ENCODE data around the gene RAB3GAP1.
"Not testable (repeated sequence)": the region's sequence is repeated elsewhere in the genome, so short reads cannot be mapped to it uniquely, and the experiment has no call there.

RAB3GAP1 gene

DNA sequence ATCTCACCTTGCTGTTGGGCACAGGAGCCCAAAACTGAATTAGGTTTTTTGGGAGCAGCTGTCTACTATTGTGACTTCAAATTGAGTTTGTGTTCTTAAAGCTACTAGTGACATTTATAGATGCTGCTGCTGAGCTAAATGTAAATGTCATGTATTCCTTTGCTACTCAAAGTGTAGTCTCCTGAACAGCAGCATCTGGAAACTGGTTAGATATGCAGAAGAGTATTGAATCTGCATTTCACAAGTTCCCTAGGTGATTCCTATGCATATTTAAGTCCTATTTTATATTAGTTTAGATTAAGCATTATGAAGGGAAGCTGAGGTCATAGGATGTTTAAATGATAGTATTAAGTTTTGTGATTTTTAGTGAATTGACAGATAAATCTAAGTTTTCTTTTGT, 67.5 kb downstream of the RAB3GAP1 start:
- no peak for DNase-seq

DNA sequence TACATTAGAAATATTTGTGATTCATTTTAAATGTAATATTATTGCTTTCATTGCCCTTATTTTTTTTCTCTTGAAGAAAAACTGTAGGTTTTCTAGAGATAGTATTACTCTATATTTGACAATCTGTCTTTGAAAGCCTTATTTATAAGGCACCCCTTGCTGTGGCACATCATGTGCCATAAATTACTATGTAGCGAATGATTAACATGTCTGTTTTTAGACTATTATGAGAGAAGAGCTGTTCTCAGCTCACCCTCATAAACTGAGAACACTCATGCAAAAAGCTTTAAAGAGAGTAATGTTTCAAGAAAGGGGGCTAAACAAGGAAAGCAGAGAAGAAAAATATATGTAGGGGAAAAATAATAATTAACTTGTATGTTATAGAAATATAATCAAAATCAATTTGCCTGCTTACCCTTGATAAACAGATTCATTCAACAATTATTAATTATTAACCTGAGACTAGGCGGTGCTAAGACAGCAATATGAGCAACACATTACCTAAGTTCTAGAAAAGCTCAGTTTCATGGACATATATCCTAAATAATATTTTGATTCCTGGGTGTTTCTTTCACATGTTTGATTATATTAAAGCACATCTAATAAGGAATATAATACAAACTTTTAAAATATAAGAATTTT, 69.0 kb downstream of the RAB3GAP1 start:
- DNase-seq = no peak

DNA sequence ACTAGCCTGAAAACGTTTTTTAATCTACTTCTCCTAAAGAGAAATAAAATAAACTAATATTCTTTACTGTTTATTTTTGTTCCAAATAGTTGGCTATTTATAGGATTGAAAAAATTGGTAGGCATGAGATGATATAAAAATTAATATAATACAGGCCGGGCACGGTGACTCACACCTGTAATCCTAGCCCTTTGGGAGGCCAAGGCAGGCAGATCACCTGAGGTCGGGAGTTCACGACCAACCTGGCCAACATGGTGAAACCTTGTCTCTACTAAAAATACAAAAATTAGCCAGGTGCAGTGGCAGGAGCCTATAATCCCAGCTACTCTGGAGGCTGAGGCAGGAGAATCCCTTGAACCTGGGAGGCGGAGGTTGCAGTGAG, 69.6 kb downstream of the RAB3GAP1 start:
- not testable (repeated sequence) for DNase-seq

DNA sequence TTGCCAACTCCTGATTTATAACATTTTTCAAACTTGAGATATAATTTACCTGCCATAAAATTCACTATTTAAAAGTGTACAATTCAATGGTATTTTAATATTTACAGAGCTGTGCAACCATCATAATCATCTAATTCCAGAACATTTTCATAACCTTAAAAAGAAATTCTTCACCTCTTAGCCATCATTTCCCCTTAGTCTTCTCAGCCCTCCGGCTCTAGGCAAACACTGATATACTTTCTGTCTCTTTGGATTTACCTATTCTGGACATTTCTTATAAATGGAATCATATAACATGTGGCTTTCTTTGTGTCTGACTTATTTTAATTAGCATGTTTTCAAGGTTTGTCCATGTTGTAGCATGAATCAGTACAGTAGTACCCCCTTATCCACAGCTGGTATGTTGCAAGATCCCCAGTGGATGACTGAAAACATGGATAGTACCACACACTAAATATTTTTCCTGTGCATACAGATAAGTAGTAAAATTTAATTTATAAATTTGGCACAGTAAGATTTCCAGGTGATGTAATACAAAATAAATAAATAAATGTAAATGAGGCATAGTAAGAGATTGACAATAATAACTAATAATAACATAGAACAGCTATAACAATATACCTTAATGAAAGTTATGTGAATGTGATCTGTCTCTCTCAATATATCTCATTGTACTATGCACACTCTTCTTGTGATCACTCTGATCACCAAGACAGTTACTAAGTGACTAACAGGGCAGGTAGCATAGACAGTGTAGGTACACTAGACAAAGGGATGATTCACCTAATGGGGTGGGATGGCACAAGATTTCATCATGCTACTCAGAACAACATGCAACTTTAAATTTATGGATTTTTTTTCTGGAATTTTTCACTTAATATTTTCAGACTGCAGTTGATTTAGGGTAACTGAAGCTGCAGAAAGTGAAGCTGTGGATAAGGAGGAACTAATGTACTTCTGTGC, 73.1 kb downstream of the RAB3GAP1 start:
- no peak for DNase-seq

DNA sequence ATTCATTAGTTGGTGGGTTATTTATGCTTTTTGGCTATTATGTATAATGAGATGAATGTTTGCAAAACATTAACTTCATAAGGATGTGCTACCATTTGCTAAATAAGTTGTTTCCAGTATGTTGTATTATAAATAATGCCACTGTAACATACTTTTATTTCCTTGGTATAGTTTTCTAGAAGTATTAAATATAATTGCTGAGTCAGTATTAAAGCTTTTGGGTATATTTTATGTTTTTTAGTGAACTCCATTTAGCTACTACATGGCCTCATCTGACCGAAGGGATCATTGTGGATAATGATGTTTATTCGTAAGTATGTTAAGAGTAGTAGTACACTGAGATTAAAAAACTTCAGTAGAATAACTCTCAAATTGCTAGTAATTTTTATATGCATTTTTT, 73.8 kb downstream of the RAB3GAP1 start:
- no peak for DNase-seq

DNA sequence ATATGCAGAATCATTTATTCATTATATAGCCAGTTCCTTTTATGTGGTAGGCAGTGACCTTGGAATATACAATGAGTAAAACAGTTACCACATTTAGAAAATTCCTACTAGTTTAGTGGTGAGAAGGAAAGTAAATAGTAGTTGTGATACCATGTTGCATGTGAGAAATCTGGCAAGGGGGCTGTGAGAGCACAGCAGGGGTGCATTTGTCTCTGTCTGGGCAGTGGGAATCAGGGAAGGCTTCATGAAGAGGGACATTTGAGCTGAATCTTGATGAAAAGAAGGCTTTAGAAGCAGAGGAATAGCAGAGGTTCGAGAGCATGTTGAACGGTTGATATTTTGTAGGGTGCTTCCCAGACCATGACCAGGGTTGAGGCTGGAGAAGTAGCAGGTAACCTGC, 78.7 kb downstream of the RAB3GAP1 start:
- no peak for DNase-seq

DNA sequence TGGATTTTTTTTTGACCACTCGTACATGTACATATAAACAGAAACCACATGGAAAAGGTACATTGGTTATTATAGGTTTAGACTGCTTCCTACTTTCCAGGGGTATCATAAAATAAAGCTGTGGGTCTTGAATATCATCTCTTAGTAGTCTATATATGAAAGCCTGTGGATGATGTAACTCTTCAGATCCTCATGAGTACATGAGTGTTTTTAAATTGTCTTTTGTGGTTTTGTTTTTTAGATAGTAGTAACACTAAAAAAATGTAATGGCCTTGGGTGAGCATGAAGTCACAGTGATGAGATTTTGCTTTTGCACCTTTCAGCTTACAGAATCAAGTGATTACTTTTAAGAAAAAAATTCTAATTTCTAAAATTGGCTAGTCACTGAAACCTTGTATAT, 80.2 kb downstream of the RAB3GAP1 start:
- DNase-seq = no peak

DNA sequence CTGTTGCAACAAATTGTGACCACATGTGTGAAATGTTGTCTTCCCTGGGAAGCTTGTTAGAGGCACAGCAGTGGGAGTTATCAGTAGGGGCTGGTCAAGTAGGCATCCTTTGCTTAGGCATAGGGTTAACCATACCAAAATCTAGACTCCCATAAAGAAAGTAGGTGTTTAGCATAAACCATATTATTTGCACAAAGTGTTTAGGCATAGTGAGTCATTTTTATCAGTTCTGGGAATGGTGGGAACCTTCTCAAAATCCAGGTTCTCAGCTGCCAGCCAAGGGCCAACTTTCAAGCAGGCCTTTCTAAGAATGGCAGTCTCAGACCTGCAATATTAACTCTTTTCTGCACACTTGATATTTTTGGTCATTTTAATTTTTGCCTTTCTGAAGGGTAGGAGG, 88.5 kb downstream of the RAB3GAP1 start:
- no peak for DNase-seq

DNA sequence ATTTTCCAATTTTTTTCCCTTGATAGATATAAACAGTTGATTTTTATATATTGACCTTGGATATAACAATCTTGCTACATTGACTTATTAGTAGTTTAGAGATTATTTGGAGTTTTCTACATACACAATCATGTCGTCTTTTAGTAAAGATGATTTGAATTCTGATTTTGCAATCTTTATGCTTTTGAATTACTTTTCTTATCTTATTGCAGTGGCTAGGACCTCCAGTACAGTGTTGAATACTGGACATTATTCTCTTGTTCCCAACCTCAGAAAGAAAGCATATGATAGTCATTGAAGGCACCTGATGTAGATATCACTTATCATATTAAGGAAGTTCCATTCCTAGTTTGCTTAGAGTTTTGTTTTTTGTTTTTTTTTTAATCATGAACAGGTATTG, 90.2 kb downstream of the RAB3GAP1 start:
- DNase-seq = no peak

DNA sequence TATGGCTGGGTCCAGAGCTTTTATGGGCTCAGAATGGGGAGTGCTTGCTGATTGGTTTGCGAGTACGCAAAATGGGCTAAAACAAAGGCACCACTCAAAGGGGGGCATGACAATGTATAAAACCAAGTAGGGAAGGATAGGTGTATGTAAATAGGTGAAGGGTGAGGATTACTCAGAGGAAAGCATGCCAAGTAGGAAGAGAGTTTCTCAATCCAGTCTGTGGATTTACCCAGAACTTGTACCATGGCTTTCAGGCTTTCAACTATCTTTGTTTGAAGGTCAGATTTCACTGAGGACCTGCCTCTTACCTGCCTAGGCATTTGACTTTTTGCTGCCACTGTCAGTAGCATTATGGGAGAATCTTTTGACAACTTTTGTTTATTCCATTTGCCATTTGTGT, 92.3 kb downstream of the RAB3GAP1 start:
- DNase-seq = no peak

DNA sequence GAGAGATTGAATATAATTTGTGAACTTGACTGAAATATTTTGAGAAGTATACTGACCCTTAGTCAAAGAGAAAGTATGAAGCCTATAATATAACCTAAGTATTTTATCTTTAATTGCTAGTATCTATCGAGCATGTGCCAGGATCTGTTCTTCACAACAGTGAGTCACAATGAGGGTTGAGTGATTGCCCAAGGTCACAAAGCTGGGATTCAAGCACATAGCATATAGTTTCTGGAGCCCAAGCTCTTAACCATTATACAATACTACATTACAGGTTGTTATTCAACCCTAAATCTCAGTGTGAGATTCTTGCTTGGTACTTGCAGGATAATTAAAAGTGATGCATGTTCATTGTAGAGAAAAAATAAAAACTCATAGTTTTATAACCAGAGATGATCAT, 97.2 kb downstream of the RAB3GAP1 start:
- no peak for DNase-seq

DNA sequence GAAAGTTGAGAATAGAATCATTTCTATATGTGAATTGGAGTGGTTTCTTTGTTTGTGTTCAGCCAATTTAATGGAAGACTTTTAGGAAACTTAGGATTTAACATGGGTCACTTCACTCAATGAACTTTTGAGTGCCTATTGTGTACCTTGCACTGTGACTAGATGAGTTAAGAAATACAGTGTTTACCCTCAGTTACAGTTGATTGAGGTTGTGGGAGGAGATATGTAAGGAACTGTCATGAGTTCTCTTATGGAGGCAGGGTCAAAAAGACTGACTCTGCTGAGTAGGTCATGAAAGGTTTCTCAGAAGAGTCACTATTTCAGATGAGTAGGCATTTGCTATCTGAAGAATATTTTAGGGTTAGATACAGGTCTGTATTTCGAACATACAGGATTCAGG, 98.6 kb downstream of the RAB3GAP1 start:
- DNase-seq = no peak

DNA sequence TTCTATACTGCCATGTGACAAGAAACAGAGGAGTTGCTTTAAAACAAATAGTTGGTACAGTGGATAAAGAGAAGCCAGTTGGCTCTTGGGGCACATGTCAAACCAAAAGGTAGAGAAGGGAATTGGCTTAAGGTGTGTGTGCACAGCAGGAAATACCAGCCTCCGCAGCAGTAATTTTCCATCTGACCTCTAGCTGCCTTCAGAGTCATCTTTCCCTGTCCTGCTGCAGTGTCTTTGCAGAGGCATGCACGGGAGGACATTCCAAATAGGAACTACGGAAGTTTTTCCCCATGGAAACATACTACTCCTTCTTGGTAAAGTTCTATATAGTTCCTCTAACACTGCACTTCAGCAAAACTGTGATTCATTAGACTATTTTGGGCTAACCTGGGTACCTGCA, 99.5 kb downstream of the RAB3GAP1 start:
- no peak for DNase-seq

DNA sequence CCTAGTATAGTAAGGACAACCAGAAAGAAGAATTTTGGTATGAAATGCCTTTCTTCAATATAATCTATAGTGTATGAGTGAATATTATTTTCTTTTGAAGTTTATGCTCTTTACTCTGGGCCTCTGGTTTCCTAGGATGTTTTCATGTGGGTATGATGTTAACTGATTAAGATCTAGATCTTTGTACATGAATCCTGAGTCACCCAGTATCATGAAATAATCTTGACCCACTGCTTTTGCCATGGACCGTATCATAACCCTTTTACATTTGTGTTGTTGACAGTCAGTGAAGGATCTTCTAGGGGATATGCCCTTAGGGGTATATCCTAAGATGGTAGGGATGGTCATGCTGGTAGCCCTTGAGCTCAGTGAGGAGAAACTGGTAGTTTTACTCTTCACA, 100.3 kb downstream of the RAB3GAP1 start:
- DNase-seq = no peak

DNA sequence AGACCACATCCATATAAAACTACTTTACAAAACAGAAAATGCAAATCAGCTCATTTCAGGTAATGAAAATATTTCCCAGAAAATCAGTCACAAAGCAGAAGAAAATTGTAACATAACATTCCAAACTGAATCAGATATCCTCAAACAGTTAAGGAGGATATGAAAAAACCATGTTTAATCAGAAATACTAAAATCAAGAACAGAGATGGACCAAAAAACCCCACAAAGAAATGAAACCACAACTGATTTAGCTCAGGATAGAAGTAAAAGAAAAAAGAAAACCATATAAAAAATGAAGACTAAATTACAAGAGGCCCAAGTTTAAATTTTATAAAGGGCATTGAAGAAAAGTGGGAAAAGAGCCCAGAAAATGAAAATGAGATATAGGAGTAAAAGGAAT, 102.9 kb downstream of the RAB3GAP1 start:
- no peak for DNase-seq

DNA sequence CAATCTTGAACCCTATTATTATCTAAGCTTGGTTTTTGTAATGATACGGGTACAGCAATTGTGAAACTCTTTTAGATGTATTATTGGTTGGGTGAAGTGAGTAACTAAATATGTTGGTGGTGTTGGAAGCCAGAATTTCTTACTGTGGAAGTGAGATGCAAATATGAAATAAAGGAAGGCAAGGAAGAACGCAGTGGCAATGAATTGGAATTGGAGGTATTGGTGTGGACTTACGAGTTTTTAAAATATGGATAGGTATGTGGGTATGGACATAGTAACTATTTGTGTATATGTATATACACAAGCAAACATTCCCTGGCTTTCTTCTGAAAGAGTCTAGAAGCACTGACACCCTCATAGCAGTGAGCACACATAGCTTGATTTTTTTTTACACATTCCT, 105.8 kb downstream of the RAB3GAP1 start:
- DNase-seq = no peak

DNA sequence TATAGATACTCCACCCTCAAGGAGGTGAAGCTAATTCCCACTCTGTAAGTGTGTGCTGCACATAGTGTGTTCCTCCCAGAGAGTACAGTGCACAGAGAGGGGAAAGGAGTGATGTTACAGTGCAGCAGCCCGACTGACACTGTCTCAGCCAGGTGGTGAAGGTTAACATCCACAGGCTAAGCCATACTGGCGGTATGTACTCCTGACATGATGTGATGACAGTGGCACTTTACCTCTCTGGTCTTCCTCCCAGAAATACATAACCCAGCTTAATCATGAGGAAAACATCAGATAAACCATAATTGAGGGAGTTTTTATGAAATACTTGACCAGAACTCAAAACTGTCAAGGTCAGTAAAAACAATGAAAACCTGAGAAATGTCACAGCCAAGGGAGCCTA, 107.1 kb downstream of the RAB3GAP1 start:
- no peak for DNase-seq

DNA sequence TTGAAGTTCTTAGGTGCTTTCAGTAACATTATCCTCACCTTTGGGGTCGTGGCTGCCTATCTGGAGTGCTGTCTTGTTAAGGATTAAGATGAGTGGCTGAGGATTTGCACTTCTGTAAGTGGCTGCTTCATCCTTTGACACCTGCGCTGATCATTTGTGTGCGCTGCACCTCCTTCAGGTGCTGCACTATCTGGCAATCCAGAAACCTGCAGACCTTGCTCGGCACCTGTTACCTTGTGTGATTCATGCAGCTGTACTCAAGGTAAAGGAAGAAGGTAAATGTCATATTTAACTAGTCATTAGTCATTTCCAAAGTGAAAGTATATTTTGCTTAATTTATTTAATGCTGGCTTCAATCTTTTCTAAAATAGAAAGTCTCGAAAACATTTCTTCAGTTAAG, 110.3 kb downstream of the RAB3GAP1 start:
- no peak for DNase-seq

DNA sequence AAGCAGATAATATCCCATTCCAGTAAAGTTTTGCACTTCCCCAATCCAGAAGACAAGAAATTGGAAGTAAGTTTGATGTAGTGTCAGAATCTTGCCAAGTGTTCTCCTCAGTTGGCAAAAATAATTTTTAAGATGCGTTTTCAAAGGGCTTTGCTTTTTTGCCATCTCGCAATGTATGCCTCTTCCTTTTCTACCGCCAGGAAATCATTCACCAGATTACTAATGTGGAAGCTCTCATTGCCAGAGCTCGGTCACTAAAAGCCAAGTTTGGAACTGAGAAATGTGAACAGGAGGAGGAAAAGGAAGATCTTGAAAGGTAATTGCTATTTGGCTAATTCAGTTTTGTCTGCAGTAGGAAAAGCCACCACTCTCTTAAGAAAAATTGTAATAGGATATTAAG, 110.7 kb downstream of the RAB3GAP1 start:
- DNase-seq = no peak

DNA sequence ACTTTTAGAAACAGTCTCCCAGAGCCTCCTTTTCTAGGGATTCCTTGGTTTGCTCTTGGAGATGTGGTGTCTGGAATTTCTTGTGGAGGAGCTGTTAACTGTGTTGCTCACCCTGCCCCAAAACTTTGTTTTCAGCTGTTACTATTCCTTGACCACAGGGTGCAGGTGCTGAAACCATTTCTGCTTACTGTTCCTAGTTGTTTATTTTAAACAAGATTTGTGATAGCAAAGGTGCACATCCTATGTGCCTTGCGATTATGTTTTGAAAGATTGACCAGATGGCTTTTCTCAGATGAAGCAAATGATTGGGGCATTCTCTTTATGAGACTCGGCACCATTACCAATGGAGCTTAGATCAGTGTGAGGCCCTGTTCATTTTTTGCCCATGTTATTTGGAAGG, 111.2 kb downstream of the RAB3GAP1 start:
- no peak for DNase-seq

DNA sequence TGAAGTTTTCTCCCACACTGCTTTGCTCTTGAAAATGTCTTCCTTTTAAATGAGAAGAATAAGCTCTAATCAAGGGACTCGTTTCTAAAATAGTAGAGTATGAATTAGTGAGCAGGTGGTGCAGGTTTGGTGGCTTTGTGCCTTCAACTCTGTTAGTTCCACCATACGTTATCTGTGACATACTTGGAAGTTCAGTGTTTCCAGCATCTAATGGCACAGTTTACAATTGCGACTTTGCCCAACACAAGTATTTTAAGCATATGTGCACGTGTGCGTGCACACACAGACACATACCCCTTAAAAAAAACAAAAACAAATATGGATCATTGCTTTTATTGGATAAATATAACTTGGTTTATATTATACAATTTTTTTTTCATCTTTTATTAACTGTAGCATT, 111.8 kb downstream of the RAB3GAP1 start:
- no peak for DNase-seq

DNA sequence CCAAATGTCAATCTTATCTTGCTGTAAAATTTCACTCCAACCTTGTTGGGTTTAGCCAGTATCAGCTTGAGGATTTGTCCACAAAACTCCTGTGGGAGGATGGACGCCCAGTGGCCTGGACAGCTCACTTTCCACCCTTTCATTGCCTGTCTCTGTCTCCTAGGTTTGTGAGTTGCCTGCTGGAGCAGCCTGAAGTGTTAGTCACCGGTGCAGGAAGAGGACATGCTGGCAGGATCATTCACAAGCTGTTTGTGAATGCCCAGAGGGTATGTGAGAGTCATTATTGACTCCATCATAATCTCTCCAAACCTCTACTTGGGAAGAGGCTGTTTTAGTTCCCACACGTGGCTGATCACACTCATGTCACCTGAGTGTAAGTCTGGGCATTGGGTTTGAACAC, 112.3 kb downstream of the RAB3GAP1 start:
- no peak for DNase-seq

DNA sequence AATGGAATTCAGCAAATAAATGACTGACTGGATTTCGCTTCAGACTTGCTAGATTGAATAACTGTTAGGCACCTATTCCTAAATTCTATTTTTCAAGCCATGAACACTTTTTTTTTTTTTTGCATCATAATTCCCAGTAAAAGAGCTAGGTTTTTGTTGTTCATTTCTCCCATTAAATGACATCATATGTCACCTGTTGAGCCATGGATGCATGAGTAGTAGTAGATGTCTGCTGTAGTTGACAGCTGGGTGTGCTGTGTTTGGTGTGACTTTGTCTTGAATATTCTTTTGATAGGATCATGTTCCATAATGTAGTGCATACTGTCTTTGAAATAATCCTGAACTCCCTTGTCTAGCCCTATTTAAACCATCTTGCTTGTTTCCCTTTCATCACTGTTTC, 115.2 kb downstream of the RAB3GAP1 start:
- DNase-seq = no peak

DNA sequence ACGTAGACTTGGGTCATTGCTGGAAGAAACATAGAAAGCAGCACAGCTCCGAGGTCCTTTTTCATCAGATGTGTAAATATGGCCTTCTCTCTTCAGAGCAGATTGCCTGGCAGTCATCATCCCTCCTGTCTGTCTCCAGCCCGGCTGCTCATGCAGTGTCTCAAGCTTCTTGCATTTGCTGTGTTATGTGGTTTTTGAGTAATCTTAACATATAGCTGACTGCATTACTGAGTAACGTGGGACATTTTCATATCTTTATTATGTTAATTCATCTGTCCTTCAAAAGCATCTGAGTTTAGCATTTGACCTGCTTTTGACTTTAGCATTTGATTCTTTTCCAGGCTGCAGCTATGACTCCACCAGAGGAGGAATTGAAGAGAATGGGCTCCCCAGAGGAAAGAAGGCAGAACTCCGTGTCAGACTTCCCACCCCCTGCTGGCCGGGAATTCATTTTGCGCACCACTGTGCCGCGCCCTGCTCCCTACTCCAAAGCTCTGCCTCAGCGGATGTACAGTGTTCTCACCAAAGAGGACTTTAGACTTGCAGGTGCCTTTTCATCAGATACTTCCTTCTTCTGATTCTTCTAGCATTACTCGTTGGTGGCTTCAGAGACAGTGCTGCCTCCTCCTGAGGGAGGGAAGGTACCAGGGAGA, 116.2 kb downstream of the RAB3GAP1 start:
- no peak for DNase-seq

Data from activated CD4-positive, alpha-beta T cell treated with anti-CD3 and anti-CD28 coated beads, Interleukin-2, amount 50 U/mL, for 4 hours (primary cell).